Heart left ventricle (tissue), 16 donors: ENCODE measurements around the gene STIM2. TPM values are rescaled to one million over a fixed set of nuclear protein-coding genes. Genes with fewer than 3 reads are reported as not detected.
"Not testable (repeated sequence)": the region's sequence is repeated elsewhere in the genome, so short reads cannot be mapped to it uniquely, and the experiment has no call there.

Experiments
- ATAC-seq, 4 donors: fragments of 200-7000 bp; cut with Tn5 transposase; one replicate each; pipeline ENCODE4 v1.9.1; 2020 to 2022; ENCODE audit warnings: moderate library complexity in 4 of 4, mild to moderate bottlenecking in 3 of 4, moderate number of reproducible peaks in 1 of 4
- DNase-seq, 5 donors: peaks; one replicate each; pipeline ENCODE4 v3.0.0-alpha.2; 2020
- H3K27ac ChIP-seq, 12 donors: fragments of 200-600 bp; sonication (generic) in 4 of 12; one replicate each; pipeline versions ENCODE4 v1.5.0 to v1.8.0; 2016 to 2022; ENCODE audit warnings: mild to moderate bottlenecking in 2 of 12
- H3K27me3 ChIP-seq, 9 donors: fragments of 200-600 bp; sonication (generic) in 2 of 9; one replicate each; pipeline versions ENCODE4 v1.5.1 to v1.8.0; 2016 to 2022; ENCODE audit warnings: mild to moderate bottlenecking in 3 of 9
- H3K36me3 ChIP-seq, 9 donors: fragments of 200-600 bp; sonication (generic) in 2 of 9; one replicate each; pipeline versions ENCODE4 v1.5.0 to v1.8.0; 2018 to 2022; ENCODE audit warnings: mild to moderate bottlenecking in 2 of 9
- H3K4me1 ChIP-seq, 12 donors: fragments of 200-600 bp; sonication (generic) in 4 of 12; one replicate each; pipeline versions ENCODE4 v1.5.0 to v1.8.0; 2016 to 2022; ENCODE audit warnings: mild to moderate bottlenecking in 3 of 12
- H3K4me3 ChIP-seq, 12 donors: fragments of 200-600 bp; sonication (generic) in 4 of 12; one replicate each; pipeline versions ENCODE4 v1.5.0 to v1.8.0; 2017 to 2022; ENCODE audit warnings: mild to moderate bottlenecking in 9 of 12, moderate library complexity in 4 of 12
- H3K9me3 ChIP-seq, 12 donors: fragments of 200-600 bp; sonication (generic) in 4 of 12; one replicate each; pipeline versions ENCODE4 v1.5.0 to v1.8.0; 2016 to 2022; ENCODE audit warnings: mild to moderate bottlenecking in 1 of 12
- POLR2A ChIP-seq, 2 donors: fragments of 450-650 bp; IDR thresholded peaks; one replicate each; pipeline ENCODE4 v1.6.1; 2017; ENCODE audit warnings: antibody characterized with exemption in 2 of 2, mild to moderate bottlenecking in 2 of 2, moderate library complexity in 2 of 2
- WGBS, 4 donors: extraction: QIAGEN DNeasy Blood & Tissue Kit in 2 of 4; methylation state at CpG; one replicate each; pipeline versions ENCODE4 v1.1.5 to v1.1.7; 2013 to 2018; 5-methylcytosine and 5-hydroxymethylcytosine counted together
- intact Hi-C, 10 donors: fragments of 100-400 bp; cut with DNase I; formaldehyde crosslinking; loops; one replicate each; pipeline versions ENCODE4 v1.11.1 to v1.14.2; 2022
- polyA plus RNA-seq, 2 donors: library from polyadenylated mRNA; stranded (reverse); fragments of 200-250 nt; gene quantifications; one replicate each; pipeline ENCODE4 v1.2.3, GENCODE V29; 2013
- total RNA-seq, 9 donors: library from RNA; depleted of rRNA in 2 of 9; stranded (reverse); fragments of >200 nt in 2 of 9; fragmentation: NEBNext Ultra II Directional in 3 of 9; extraction: Animal tissue kit (Norgen Biotek cat#: 25700) in 3 of 9; gene quantifications; one replicate each; pipeline versions ENCODE4 v1.1.0 to v1.2.4, GENCODE V29; 2016 to 2023
- TF ChIP-seq, protein P1 (sequence below), 12 donors: fragments of 200-600 bp; sonication (generic) in 4 of 12; IDR thresholded peaks; one replicate each; pipeline versions ENCODE4 v1.5.0 to v1.8.0; 2018 to 2022; ENCODE audit warnings: antibody characterized with exemption in 12 of 12, mild to moderate bottlenecking in 5 of 12
- donor health status: ischemic (EF 13 %, LVEDD 7.1; RV severe dilation, severe dysfunction).
- donor health status: healthy with polysubstance abuse.
- donor health status: DM: no; HTN: yes; CAD: no.
- donor health status: DM: no; HTN: no; CAD: no.
- donor health status: ischemic (EF 25% LVEDD 6.9; RV normal size, moderate dysfunction).
- donor health status: ischemic (EF 25% LVEDD 5.7; RV mildly dilated, moderate dysfunction).
- donor health status: healthy.
- donor health status: DM: yes; HTN: yes; CAD: no.
- donor health status: ischemic (EF 35%, LVEDD 5.7; RV mildly dilated, moderate dysfunction).
- donor health status: nonischemic (EF 11% LVEDD 7.7; RV severe dilation, severe dysfunction).
- donor health status: DM: yes; HTN: yes; CAD: no.
- donor health status: PGD.
- donor health status: ischemic (EF 29% LVEDD 5.4; RV normal size, mild dysfunction).
- donor health status: nonischemic (EF 23%, LVEDD 6.1; RV moderate dilation, normal function).

The STIM2 gene
- total and polyA plus RNA-seq, 11 donors: 4.6 to 17.3 (median 8.8) TPM

DNA sequence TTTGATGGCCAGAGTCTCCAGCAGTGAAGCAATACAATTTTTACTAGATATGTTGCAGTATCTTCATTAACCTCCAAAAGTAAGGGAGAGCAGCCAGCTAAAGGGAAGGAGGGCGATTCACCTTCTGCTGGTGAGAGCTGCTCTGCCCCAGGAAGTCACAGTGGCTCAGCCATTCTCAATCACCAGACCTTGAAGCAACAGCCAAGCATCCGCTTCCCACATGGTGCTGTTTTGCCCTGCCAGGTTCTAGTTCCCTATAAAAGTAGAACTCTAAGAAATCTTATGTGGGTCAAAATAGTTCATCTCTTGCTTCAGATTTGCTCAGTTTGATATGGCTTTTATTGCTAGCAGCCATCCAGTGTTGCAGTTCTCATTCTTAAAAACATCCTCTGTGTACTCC, 166.8 kb downstream of the STIM2 start:
- DNase-seq (no peak), ATAC-seq (no peak)
- intact Hi-C loops: no loop called here
- no peaks in the 10 kb centered on the region for H3K27me3 ChIP-seq
- no peak overlapping the region for H3K27ac ChIP-seq
- 84 to 94% (median 90%) methylated on average over 2 of the region's 2 CpGs for WGBS, 4 donors
- H3K4me3 ChIP-seq: no peak overlapping the region
- H3K9me3 ChIP-seq: no peaks in the 10 kb centered on the region
- H3K4me1 ChIP-seq: no peaks in the 10 kb centered on the region
- TF ChIP-seq POLR2A (IDR thresholded peaks at IDR 0.05): no peak
- TF ChIP-seq, protein P1, sequence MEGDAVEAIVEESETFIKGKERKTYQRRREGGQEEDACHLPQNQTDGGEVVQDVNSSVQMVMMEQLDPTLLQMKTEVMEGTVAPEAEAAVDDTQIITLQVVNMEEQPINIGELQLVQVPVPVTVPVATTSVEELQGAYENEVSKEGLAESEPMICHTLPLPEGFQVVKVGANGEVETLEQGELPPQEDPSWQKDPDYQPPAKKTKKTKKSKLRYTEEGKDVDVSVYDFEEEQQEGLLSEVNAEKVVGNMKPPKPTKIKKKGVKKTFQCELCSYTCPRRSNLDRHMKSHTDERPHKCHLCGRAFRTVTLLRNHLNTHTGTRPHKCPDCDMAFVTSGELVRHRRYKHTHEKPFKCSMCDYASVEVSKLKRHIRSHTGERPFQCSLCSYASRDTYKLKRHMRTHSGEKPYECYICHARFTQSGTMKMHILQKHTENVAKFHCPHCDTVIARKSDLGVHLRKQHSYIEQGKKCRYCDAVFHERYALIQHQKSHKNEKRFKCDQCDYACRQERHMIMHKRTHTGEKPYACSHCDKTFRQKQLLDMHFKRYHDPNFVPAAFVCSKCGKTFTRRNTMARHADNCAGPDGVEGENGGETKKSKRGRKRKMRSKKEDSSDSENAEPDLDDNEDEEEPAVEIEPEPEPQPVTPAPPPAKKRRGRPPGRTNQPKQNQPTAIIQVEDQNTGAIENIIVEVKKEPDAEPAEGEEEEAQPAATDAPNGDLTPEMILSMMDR (IDR thresholded peaks at IDR 0.05): no peak
- H3K36me3 ChIP-seq: peaks cover 0 to 15% (median 12%) of the 10 kb centered on the region in 9 donors

- H3K4me3 ChIP-seq, H3K27me3 ChIP-seq, H3K27ac ChIP-seq, intact Hi-C loops, H3K9me3 ChIP-seq, H3K4me1 ChIP-seq, ATAC-seq, H3K36me3 ChIP-seq, DNase-seq: not testable (repeated sequence)
- 33 to 99% (median 66%) methylated on average over 3 of the region's 3 CpGs for WGBS, 4 donors
Observed at GRCh38 chr4:27035127-27035526, 174.5 kb downstream of the STIM2 start.

DNA sequence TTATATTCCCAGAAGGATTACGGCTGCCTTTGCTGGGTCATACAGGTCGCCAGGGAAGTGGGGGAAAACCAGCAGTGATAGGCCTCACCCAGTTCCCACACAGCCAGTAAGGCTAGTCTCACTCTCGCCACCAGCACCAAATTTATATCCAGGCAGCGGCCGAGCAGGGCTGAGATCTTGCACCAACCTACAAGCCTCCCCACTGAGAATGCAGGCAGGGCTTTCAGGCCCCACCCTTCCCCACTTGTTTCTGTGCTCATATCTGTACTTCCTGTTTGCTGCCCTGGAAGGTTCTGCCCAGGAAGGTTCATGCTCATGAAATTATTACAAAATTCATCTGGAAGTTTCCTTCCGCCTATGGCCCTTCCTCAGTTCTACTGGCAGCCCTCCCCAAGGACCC, 179.7 kb downstream of the STIM2 start:
- intact Hi-C loops: loop anchor here in 3 of 10 donors (10.0 kb wide), 2 partner anchors 274 to 594 kb away; no protein-coding TSS in a partner anchor

GRCh38 chr4:27042411-27042810, 181.8 kb downstream of the STIM2 start:
- Histone ChIP-seq H3K36me3 (no peaks in the 10 kb centered on the region), H3K27me3 (peaks cover 0 to 19% (median 0%) of the 10 kb centered on the region in 9 donors), H3K27ac (no peak overlapping the region), H3K4me3 (no peak overlapping the region), H3K4me1 (peaks cover 0 to 8% (median 0%) of the 10 kb centered on the region in 12 donors), H3K9me3 (peaks cover 0 to 8% (median 0%) of the 10 kb centered on the region in 12 donors)
- TF ChIP-seq POLR2A (IDR thresholded peaks at IDR 0.05): no peak
- TF ChIP-seq, protein P1 (IDR thresholded peaks at IDR 0.05): no peak
- DNase-seq (no peak), ATAC-seq (no peak)
- intact Hi-C loops: loop anchor here in 3 of 10 donors (10.0 kb wide), 2 partner anchors 272 to 592 kb away; no protein-coding TSS in a partner anchor
- WGBS, 4 donors: 91 to 100% (median 94%) methylated on average over 2 of the region's 2 CpGs

More for the DNA sequence above, 179.7 kb downstream of the STIM2 start:
- Histone ChIP-seq H3K36me3 (no peaks in the 10 kb centered on the region), H3K27ac (peak overlapping the region in 4 of 12 donors; percentile 21 to 41 (median 32)), H3K4me1 (peaks cover 0 to 8% (median 0%) of the 10 kb centered on the region in 12 donors), H3K9me3 (peaks cover 0 to 11% (median 0%) of the 10 kb centered on the region in 12 donors), H3K27me3 (peaks cover 0 to 14% (median 0%) of the 10 kb centered on the region in 9 donors), H3K4me3 (no peak overlapping the region)
- ATAC-seq (peak in 3 of 4 donors; percentile 46 to 63 (median 51)), DNase-seq (no peak)
- TF ChIP-seq, protein P1 (IDR thresholded peaks at IDR 0.05): no peak
- TF ChIP-seq POLR2A (IDR thresholded peaks at IDR 0.05): no peak
- WGBS, 4 donors: 62 to 74% (median 66%) methylated on average over 6 of the region's 6 CpGs

- DNase-seq (no peak), ATAC-seq (no peak)
- Histone ChIP-seq H3K4me3 (no peak overlapping the region), H3K9me3 (peaks cover 0 to 8% (median 0%) of the 10 kb centered on the region in 12 donors), H3K27ac (no peak overlapping the region), H3K4me1 (peaks cover 0 to 8% (median 0%) of the 10 kb centered on the region in 12 donors), H3K36me3 (no peaks in the 10 kb centered on the region), H3K27me3 (peaks cover 0 to 19% (median 0%) of the 10 kb centered on the region in 9 donors)
- 77 to 88% (median 82%) methylated on average over 1 of the region's 1 CpG for whole genome bisulfite sequencing, 4 donors
- TF ChIP-seq POLR2A (IDR thresholded peaks at IDR 0.05): no peak
- TF ChIP-seq, protein P1 (IDR thresholded peaks at IDR 0.05): no peak
- intact Hi-C loops: loop anchor here in 3 of 10 donors (10.0 kb wide), 2 partner anchors 272 to 592 kb away; no protein-coding TSS in a partner anchor
Observed at GRCh38 chr4:27043200-27043599, 182.6 kb downstream of the STIM2 start.
